HG03159 (cell line): Measurements from ENCODE around the gene MRPL11.
"Not testable (repeated sequence)": the region's sequence is repeated elsewhere in the genome, so short reads cannot be mapped to it uniquely, and the experiment has no call there.

Experiments used
- ATAC-seq: cut with Tn5 transposase; IDR thresholded peaks from one replicate; pipeline ENCODE4 v1.9.1; 2021; ENCODE audit warnings: mild to moderate bottlenecking, moderate library complexity; ENCODE audit not compliant: unreplicated experiment

Gene MRPL11

GRCh38 chr11:66467034-66467659, 28.5 kb upstream of the MRPL11 start:
- ATAC-seq, result peak; percentile 39

- peak; percentile 69 for ATAC-seq
Observed at GRCh38 chr11:66466225-66467033, 27.8 kb upstream of the MRPL11 start, which contains the start of gene PELI3. Gene PELI3, plus strand, starts transcription at chr11:66466905. Its CDS starts 1,224 bp downstream, at chr11:66468129.

GRCh38 chr11:66465373-66466224, 27.0 kb upstream of the MRPL11 start:
- no peak for ATAC-seq

GRCh38 chr11:66464916-66465315, 26.3 kb upstream of the MRPL11 start:
- ATAC-seq, result no peak

GRCh38 chr11:66464116-66464515, 25.5 kb upstream of the MRPL11 start:
- not testable (repeated sequence) for ATAC-seq

- no peak for ATAC-seq
Observed at GRCh38 chr11:66462911-66463310, 24.3 kb upstream of the MRPL11 start.

- no peak for ATAC-seq
Observed at GRCh38 chr11:66462010-66462409, 23.4 kb upstream of the MRPL11 start.

- ATAC-seq, result no peak
Observed at GRCh38 chr11:66459138-66459778, 20.6 kb upstream of the MRPL11 start.

- no peak for ATAC-seq
Observed at GRCh38 chr11:66457826-66458225, 19.2 kb upstream of the MRPL11 start.

GRCh38 chr11:66454828-66455227, 16.2 kb upstream of the MRPL11 start:
- no peak for ATAC-seq

- no peak for ATAC-seq
Observed at GRCh38 chr11:66454247-66454646, 15.6 kb upstream of the MRPL11 start.

- no peak for ATAC-seq
Observed at GRCh38 chr11:66451663-66452062, 13.0 kb upstream of the MRPL11 start.

- ATAC-seq, result no peak
Observed at GRCh38 chr11:66450560-66450959, 11.9 kb upstream of the MRPL11 start.

GRCh38 chr11:66448523-66448922, 9.9 kb upstream of the MRPL11 start:
- ATAC-seq, result no peak

GRCh38 chr11:66447012-66447411, 8.4 kb upstream of the MRPL11 start:
- ATAC-seq, result no peak

GRCh38 chr11:66443602-66444001, 5.0 kb upstream of the MRPL11 start:
- no peak for ATAC-seq

GRCh38 chr11:66440940-66441282, 2.3 kb upstream of the MRPL11 start:
- ATAC-seq, result not testable (repeated sequence)

- not testable (repeated sequence) for ATAC-seq
Observed at GRCh38 chr11:66440101-66440939, 1.7 kb upstream of the MRPL11 start.

GRCh38 chr11:66437979-66438503, 607 bp downstream of the MRPL11 start:
- ATAC-seq, result no peak

GRCh38 chr11:66432597-66432996, 6.1 kb downstream of the MRPL11 start:
- no peak for ATAC-seq
